K562 (cell line): ENCODE data around the gene GLYATL1B. TPM values are rescaled to one million over a fixed set of nuclear protein-coding genes. Genes with fewer than 3 reads are reported as not detected.
A peak's percentile ranks its signal among the peaks of the same experiment; 100 is the strongest.

ENCODE experiments used
- CBX3 ChIP-seq, 2 experiments: IDR thresholded peaks; 1 replicate in 1 of 2; 2 replicates in 1 of 2; pipeline ENCODE4 v1.6.1; 2012; ENCODE audit warnings: inconsistent platforms in 2 of 2, low read length in 2 of 2, borderline replicate concordance in 1 of 2, control low read depth in 1 of 2
- CSDE1 ChIP-seq, 2 experiments: fragments of 450-650 bp; IDR thresholded peaks; 2 replicates each; pipeline ENCODE4 v1.6.1; 2016; ENCODE audit warnings: mild to moderate bottlenecking in 1 of 2
- EGR1 ChIP-seq: fragments of 450-650 bp; conservative IDR thresholded peaks from 2 replicates; pipeline ENCODE4 v1.6.1; 2017; ENCODE audit warnings: mild to moderate bottlenecking
- HCFC1 ChIP-seq: IDR thresholded peaks from 2 replicates; pipeline ENCODE4 v1.6.1; 2012; ENCODE audit warnings: low read depth, low read length, improper control_type of control experiment
- MCM3 ChIP-seq: fragments of 450-650 bp; IDR thresholded peaks from 2 replicates; pipeline ENCODE4 v1.6.1; 2016
- MIER1 ChIP-seq: fragments of 450-650 bp; IDR thresholded peaks from 2 replicates; pipeline ENCODE4 v1.6.1; 2016; ENCODE audit warnings: antibody characterized with exemption, mild to moderate bottlenecking, low read depth
- NFIC ChIP-seq: fragments of 450-650 bp; IDR thresholded peaks from 2 replicates; pipeline ENCODE4 v1.6.1; 2017; ENCODE audit warnings: mild to moderate bottlenecking, inconsistent platforms
- PHF8 ChIP-seq: fragments of 200-600 bp; sonication (generic); IDR thresholded peaks from 2 replicates; pipeline ENCODE4 v1.6.1; 2012; ENCODE audit warnings: mixed run types, mild to moderate bottlenecking, inconsistent platforms, low read length, moderate library complexity, borderline replicate concordance
- POLR2G ChIP-seq: fragments of 200-400 bp; formaldehyde crosslinking; IDR thresholded peaks from 2 replicates; pipeline ENCODE4 v1.6.1; 2017; ENCODE audit warnings: low read depth, mild to moderate bottlenecking, antibody characterized with exemption, low read length, moderate library complexity
- SIN3A ChIP-seq, 2 experiments: fragments of 150-350 bp in 1 of 2; IDR thresholded peaks; 2 replicates each; pipeline ENCODE4 v1.6.1; 2011 to 2016; ENCODE audit warnings: borderline replicate concordance in 2 of 2, low read depth in 2 of 2, low read length in 2 of 2, mild to moderate bottlenecking in 2 of 2, moderate library complexity in 2 of 2; ENCODE audit not compliant: control insufficient read depth in 1 of 2
- TAF1 ChIP-seq: IDR thresholded peaks from 2 replicates; pipeline ENCODE4 v1.6.1; 2011; ENCODE audit warnings: mild to moderate bottlenecking, low read length, moderate library complexity; ENCODE audit not compliant: insufficient read depth, control insufficient read depth, severe bottlenecking; ENCODE audit errors: extremely low read depth
- TFAP4 ChIP-seq: sonication (generic); formaldehyde crosslinking; IDR thresholded peaks from 2 replicates; pipeline ENCODE4 v1.8.0; 2022; ENCODE audit warnings: missing genetic modification reagents, mild to moderate bottlenecking, moderate library complexity, borderline replicate concordance
- TFE3 ChIP-seq: fragments of 450-650 bp; formaldehyde crosslinking; IDR thresholded peaks from 2 replicates; pipeline ENCODE4 v1.4.0; 2020; ENCODE audit warnings: mild to moderate bottlenecking, mixed read lengths
- TRIM24 ChIP-seq, 2 experiments: fragments of 450-650 bp; IDR thresholded peaks; 2 replicates each; pipeline ENCODE4 v1.6.1; 2016
- ZNF23 ChIP-seq: fragments of 250-450 bp; sonication (Bioruptor Pico); IDR thresholded peaks from 2 replicates; pipeline ENCODE4 v1.4.0; 2020; ENCODE audit warnings: mild to moderate bottlenecking
- polyA plus RNA-seq, 8 experiments: library from polyadenylated mRNA; depleted of rRNA in 4 of 8; stranded (reverse) in 5 of 8; unstranded in 3 of 8; fragments of >200 nt; fragmentation: Nextera tagmentation in 2 of 8; fragmentation: Illumina TruSeq in 1 of 8; extraction: Ambion mirVana in 2 of 8; extraction: Trizol in 1 of 8; gene quantifications; 2 replicates each; pipeline versions ENCODE4 v1.2.1 to v1.2.3, GENCODE V29; 2011 to 2014; ENCODE audit warnings: inconsistent platforms in 1 of 8, missing spikeins in 1 of 8
- total RNA-seq, 7 experiments: library from RNA; depleted of rRNA in 6 of 7; stranded (reverse); fragments of >200 nt in 6 of 7; fragmentation: Illumina TruSeq in 2 of 7; extraction: Trizol in 2 of 7; gene quantifications; 2 replicates each; pipeline versions ENCODE4 v1.2.1 to v1.2.3, GENCODE V29; 2011 to 2021; ENCODE audit warnings: low replicate concordance in 1 of 7
- TF ChIP-seq, protein P1 (sequence below), 3 experiments: fragments of 200-800 bp in 1 of 3; fragments of 250-450 bp in 1 of 3; fragments of 450-650 bp in 1 of 3; sonication (Bioruptor Pico) in 1 of 3; sonication (Bioruptor generic) in 1 of 3; formaldehyde crosslinking in 1 of 3; IDR thresholded peaks; 2 replicates each; pipeline versions ENCODE4 v1.6.1 to v1.8.0; 2016 to 2022; ENCODE audit warnings: mild to moderate bottlenecking in 2 of 3, missing genetic modification characterization in 2 of 3, missing compliant biosample characterization in 1 of 3, moderate library complexity in 1 of 3

Gene GLYATL1B
- total and polyA plus RNA-seq, 9 of the 15 experiments (the other 6 are each of a cell fraction or from before 2014, with no cell fraction given) = not detected

DNA sequence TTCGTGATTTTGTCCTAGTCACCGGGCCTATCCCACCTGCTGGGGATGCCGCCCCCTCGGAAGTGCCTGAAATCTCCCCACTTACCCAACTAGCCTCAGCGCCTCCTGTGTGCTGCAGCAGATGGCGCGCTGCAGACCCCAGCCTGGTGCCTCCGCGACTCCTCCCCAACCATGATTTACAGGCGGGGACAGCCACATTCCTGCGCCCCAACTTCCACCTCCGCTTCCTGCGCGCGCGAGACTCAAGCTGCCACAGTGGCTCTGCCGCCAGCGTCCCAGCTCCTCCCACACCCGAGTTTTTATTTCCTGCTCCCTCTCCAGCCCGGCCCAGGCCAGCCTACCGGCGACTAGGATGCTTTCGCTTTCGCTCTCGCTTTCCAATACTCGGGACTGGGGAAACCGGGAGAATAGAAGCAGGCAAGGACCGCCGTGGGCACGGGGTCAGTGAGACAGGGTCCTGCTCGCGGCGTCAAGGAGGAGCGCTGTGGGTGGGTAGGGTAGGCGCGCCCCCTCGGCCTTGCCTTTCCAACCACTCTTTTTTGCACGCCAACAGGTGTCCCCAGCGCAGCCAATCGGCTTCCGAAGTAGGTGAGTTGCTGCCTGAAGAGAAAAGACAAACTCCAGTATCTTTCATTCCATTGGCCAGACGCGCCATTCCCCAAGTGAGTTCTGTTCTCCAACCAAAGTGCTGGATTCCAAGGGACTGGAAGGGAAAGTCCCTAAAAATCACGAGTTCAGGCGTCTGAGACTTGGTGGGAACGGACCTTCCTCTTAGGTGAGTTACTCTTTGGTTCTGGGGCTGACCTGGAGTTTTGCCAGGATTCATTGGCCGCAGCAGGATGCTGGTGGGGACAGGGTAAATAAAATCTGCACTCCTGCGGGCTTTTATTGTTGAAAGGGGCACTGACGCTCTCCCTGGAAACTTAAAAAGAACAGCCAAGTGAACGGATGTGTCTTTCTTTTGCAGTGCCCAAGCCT lies 56.7 kb downstream of the GLYATL1B start, which contains the start of gene FAM111A (continued):
- TF ChIP-seq TFE3 (CRISPR knock-in tag) = no peak
- no peak for TF ChIP-seq TAF1
- no peak for TF ChIP-seq MCM3
- TF ChIP-seq POLR2G = peak; percentile 81
- peak; percentile 44; the same call in 1 of the 2 replicates for TF ChIP-seq EGR1
- no peak for TF ChIP-seq CBX3 (IDR thresholded peaks at IDR 0.05; ENCODE audit: borderline replicate concordance in 1 of 2, low read length in 2 of 2)
- peak; percentile 46; the same call in 1 of the 2 replicates for TF ChIP-seq HCFC1
- peak; percentile 84 for TF ChIP-seq NFIC
- peak; percentile 23 to 34; a peak in 1 of 4 replicates for TF ChIP-seq SIN3A (IDR thresholded peaks at IDR 0.05; ENCODE audit: borderline replicate concordance in 2 of 2, control insufficient read depth in 1 of 2, low read depth in 2 of 2, low read length in 2 of 2)
- TF ChIP-seq PHF8 = peak; percentile 37
- TF ChIP-seq CSDE1 (IDR thresholded peaks at IDR 0.05) = no peak
- no peak for TF ChIP-seq MIER1
- TF ChIP-seq ZNF23 (CRISPR knock-in tag) = no peak
- TF ChIP-seq, protein P1, sequence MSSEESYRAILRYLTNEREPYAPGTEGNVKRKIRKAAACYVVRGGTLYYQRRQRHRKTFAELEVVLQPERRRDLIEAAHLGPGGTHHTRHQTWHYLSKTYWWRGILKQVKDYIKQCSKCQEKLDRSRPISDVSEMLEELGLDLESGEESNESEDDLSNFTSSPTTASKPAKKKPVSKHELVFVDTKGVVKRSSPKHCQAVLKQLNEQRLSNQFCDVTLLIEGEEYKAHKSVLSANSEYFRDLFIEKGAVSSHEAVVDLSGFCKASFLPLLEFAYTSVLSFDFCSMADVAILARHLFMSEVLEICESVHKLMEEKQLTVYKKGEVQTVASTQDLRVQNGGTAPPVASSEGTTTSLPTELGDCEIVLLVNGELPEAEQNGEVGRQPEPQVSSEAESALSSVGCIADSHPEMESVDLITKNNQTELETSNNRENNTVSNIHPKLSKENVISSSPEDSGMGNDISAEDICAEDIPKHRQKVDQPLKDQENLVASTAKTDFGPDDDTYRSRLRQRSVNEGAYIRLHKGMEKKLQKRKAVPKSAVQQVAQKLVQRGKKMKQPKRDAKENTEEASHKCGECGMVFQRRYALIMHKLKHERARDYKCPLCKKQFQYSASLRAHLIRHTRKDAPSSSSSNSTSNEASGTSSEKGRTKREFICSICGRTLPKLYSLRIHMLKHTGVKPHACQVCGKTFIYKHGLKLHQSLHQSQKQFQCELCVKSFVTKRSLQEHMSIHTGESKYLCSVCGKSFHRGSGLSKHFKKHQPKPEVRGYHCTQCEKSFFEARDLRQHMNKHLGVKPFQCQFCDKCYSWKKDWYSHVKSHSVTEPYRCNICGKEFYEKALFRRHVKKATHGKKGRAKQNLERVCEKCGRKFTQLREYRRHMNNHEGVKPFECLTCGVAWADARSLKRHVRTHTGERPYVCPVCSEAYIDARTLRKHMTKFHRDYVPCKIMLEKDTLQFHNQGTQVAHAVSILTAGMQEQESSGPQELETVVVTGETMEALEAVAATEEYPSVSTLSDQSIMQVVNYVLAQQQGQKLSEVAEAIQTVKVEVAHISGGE (CRISPR knock-in tag; IDR thresholded peaks at IDR 0.05) = peak in 1 of 3 experiments; percentile 75; a peak in 2 of 6 replicates
- peak; percentile 73; the same call in 1 of the 2 replicates for TF ChIP-seq TFAP4 (CRISPR knock-in tag)
- TF ChIP-seq TRIM24 (IDR thresholded peaks at IDR 0.05) = no peak
